Thymus (tissue), 14 donors: ENCODE results near the gene GAMT. TPM values are rescaled to one million over a fixed set of nuclear protein-coding genes. Genes with fewer than 3 reads are reported as not detected.

Source experiments
- DNase-seq, 9 donors: peaks; one replicate each; pipeline ENCODE4 v3.0.0-alpha.2; 2013; ENCODE audit warnings: low spot score in 9 of 9, low read depth in 6 of 9, missing footprints in 1 of 9
- H3K27ac ChIP-seq, 2 donors: one replicate each; pipeline ENCODE4 v1.5.1; 2013; ENCODE audit warnings: control low read depth in 1 of 2, low read depth in 1 of 2, low read length in 1 of 2, mild to moderate bottlenecking in 1 of 2, moderate library complexity in 1 of 2
- H3K27me3 ChIP-seq, 2 donors: one replicate each; pipeline ENCODE4 v1.5.1; 2013; ENCODE audit warnings: low read length in 1 of 2; ENCODE audit not compliant: control insufficient read depth in 2 of 2, insufficient read depth in 1 of 2
- H3K36me3 ChIP-seq, 2 donors: one replicate each; pipeline ENCODE4 v1.5.1; 2013; ENCODE audit warnings: low read length in 1 of 2, mild to moderate bottlenecking in 1 of 2, moderate library complexity in 1 of 2; ENCODE audit not compliant: control insufficient read depth in 2 of 2, insufficient read depth in 2 of 2
- H3K4me1 ChIP-seq, 2 donors: one replicate each; pipeline ENCODE4 v1.5.1; 2013; ENCODE audit warnings: low read length in 2 of 2; ENCODE audit not compliant: control insufficient read depth in 2 of 2, insufficient read depth in 2 of 2
- H3K4me3 ChIP-seq, 2 donors: one replicate each; pipeline ENCODE4 v1.5.1; 2013; ENCODE audit warnings: low read length in 2 of 2, control low read depth in 1 of 2, mild to moderate bottlenecking in 1 of 2
- H3K9me3 ChIP-seq, 2 donors: one replicate each; pipeline ENCODE4 v1.5.1; 2013; ENCODE audit warnings: low read length in 1 of 2, mild to moderate bottlenecking in 1 of 2; ENCODE audit not compliant: control insufficient read depth in 2 of 2, insufficient read depth in 1 of 2
- WGBS: extraction: QIAGEN DNeasy Blood & Tissue Kit; methylation state at CpG from one replicate; pipeline ENCODE4 v1.1.7; 2013; 5-methylcytosine and 5-hydroxymethylcytosine counted together
- long read RNA-seq, 10 donors: transcript quantifications; one replicate each; lab custom pipeline, GENCODE V29; 2026
- polyA plus RNA-seq: library from polyadenylated mRNA; stranded (reverse); fragments of 200-250 nt; gene quantifications from one replicate; pipeline ENCODE4 v1.2.3, GENCODE V29; 2013
- total RNA-seq: library from RNA; stranded (reverse); fragments of 120-200 nt; gene quantifications from one replicate; pipeline ENCODE4 v1.2.4, GENCODE V29; 2013
- donor health status: healthy.

Gene GAMT
- 27.7 TPM for total RNA-seq
- 19.1 TPM for polyA plus RNA-seq
- long read RNA-seq, donor 1, partial matches to known transcripts, result 165 of 174 reads
- long read RNA-seq, donor 1, other reads (novel, unspliced or antisense), result 6 of 174 reads
- long read RNA-seq, donor 2, transcript GAMT-201 (6 exons, 1,121 nt), result major isoform, 51 of 2,521 reads
- long read RNA-seq, donor 2, partial matches to known transcripts, result 1,702 of 2,521 reads
- long read RNA-seq, donor 2, other reads (novel, unspliced or antisense), result 764 of 2,521 reads
- long read RNA-seq, donor 3, transcript GAMT-201 (6 exons, 1,121 nt), result major isoform, 13 of 1,218 reads
- long read RNA-seq, donor 3, partial matches to known transcripts, result 1,045 of 1,218 reads
- long read RNA-seq, donor 3, other reads (novel, unspliced or antisense), result 158 of 1,218 reads
- long read RNA-seq, donor 4, transcript GAMT-201 (6 exons, 1,121 nt), result major isoform, 9 of 70 reads
- long read RNA-seq, donor 4, partial matches to known transcripts, result 51 of 70 reads
- long read RNA-seq, donor 4, other reads (novel, unspliced or antisense), result 5 of 70 reads
- long read RNA-seq, donor 5, transcript GAMT-201 (6 exons, 1,121 nt), result major isoform, 37 of 2,244 reads
- long read RNA-seq, donor 5, partial matches to known transcripts, result 1,897 of 2,244 reads
- long read RNA-seq, donor 5, other reads (novel, unspliced or antisense), result 309 of 2,244 reads
- long read RNA-seq, donor 6, transcript GAMT-201 (6 exons, 1,121 nt), result major isoform, 22 of 25 reads
- long read RNA-seq, donor 6, partial matches to known transcripts, result 0 of 25 reads
- long read RNA-seq, donor 6, other reads (novel, unspliced or antisense), result 0 of 25 reads
- long read RNA-seq, donor 7, transcript GAMT-201 (6 exons, 1,121 nt), result major isoform, 17 of 2,204 reads
- long read RNA-seq, donor 7, partial matches to known transcripts, result 1,961 of 2,204 reads
- long read RNA-seq, donor 7, other reads (novel, unspliced or antisense), result 225 of 2,204 reads
- long read RNA-seq, donor 8, transcript GAMT-201 (6 exons, 1,121 nt), result major isoform, 8 of 415 reads
- long read RNA-seq, donor 8, partial matches to known transcripts, result 357 of 415 reads
- long read RNA-seq, donor 8, other reads (novel, unspliced or antisense), result 50 of 415 reads
- long read RNA-seq, donor 9, transcript GAMT-201 (6 exons, 1,121 nt), result major isoform, 7 of 773 reads
- long read RNA-seq, donor 9, partial matches to known transcripts, result 680 of 773 reads
- long read RNA-seq, donor 9, other reads (novel, unspliced or antisense), result 85 of 773 reads
- long read RNA-seq, donor 10, transcript GAMT-201 (6 exons, 1,121 nt), result major isoform, 15 of 105 reads
- long read RNA-seq, donor 10, transcript GAMT-202 (5 exons, 1,769 nt), result minor isoform, 5 of 105 reads
- long read RNA-seq, donor 10, partial matches to known transcripts, result 85 of 105 reads
- long read RNA-seq, donor 10, other reads (novel, unspliced or antisense), result 0 of 105 reads

GRCh38 chr19:1401138-1401888, at the start of gene GAMT:
Gene GAMT (minus strand): TSS chr19:1401542. CDS start chr19:1401476, 66 bp downstream.
- WGBS, result 2% methylated on average over 87 of the region's 87 CpGs
- Histone ChIP-seq H3K27ac (peak within 1 kb of the TSS in 1 of 2 donors; percentile 40), H3K9me3 (peaks cover 0 to 8% of the 10 kb centered on the region in 2 donors), H3K36me3 (no peaks in the 10 kb centered on the region), H3K27me3 (peaks cover 15 to 24% of the 10 kb centered on the region in 2 donors), H3K4me1 (peaks cover 8 to 31% of the 10 kb centered on the region in 2 donors), H3K4me3 (peak within 1 kb of the TSS; percentile 40 to 76)
- peak in 5 of 9 donors; percentile 23 to 75 (median 60) for DNase-seq

GRCh38 chr19:1449467-1450442, 48.4 kb upstream of the GAMT start, which contains the start of gene APC2:
Gene APC2 (plus strand): TSS chr19:1450121. CDS start chr19:1453002, 2,881 bp downstream.
- H3K27me3 ChIP-seq, result peaks cover 83 to 100% of the 10 kb centered on the region in 2 donors
- peaks cover under 1 to 9% of the 10 kb centered on the region in 2 donors for H3K4me1 ChIP-seq
- DNase-seq, result peak in 1 of 9 donors; percentile 31
- H3K27ac ChIP-seq, result no peak within 1 kb of the TSS
- H3K36me3 ChIP-seq, result no peaks in the 10 kb centered on the region
- H3K9me3 ChIP-seq, result peaks cover 0 to 16% of the 10 kb centered on the region in 2 donors
- H3K4me3 ChIP-seq, result peak within 1 kb of the TSS in 1 of 2 donors; percentile 6
- WGBS, result 6% methylated on average over 74 of the region's 74 CpGs

GRCh38 chr19:1447944-1448343, 46.6 kb upstream of the GAMT start:
- Histone ChIP-seq H3K27me3 (peaks cover 74 to 92% of the 10 kb centered on the region in 2 donors), H3K36me3 (no peaks in the 10 kb centered on the region), H3K4me1 (peaks cover 0 to 7% of the 10 kb centered on the region in 2 donors), H3K9me3 (peaks cover 0 to 19% of the 10 kb centered on the region in 2 donors), H3K4me3 (no peak overlapping the region), H3K27ac (no peak overlapping the region)
- 92% methylated on average over 9 of the region's 9 CpGs for whole genome bisulfite sequencing
- DNase-seq, result no peak

- H3K4me1 ChIP-seq, result peaks cover 0 to 7% of the 10 kb centered on the region in 2 donors
- no peak overlapping the region for H3K27ac ChIP-seq
- H3K36me3 ChIP-seq, result no peaks in the 10 kb centered on the region
- no peak overlapping the region for H3K4me3 ChIP-seq
- 33% methylated on average over 4 of the region's 4 CpGs for WGBS
- peaks cover 0 to 19% of the 10 kb centered on the region in 2 donors for H3K9me3 ChIP-seq
- peaks cover 72 to 87% of the 10 kb centered on the region in 2 donors for H3K27me3 ChIP-seq
- no peak for DNase-seq
These were observed 46.2 kb upstream of the GAMT start for GRCh38 chr19:1447504-1447903.

- H3K27me3 ChIP-seq, result peaks cover 68 to 81% of the 10 kb centered on the region in 2 donors
- H3K27ac ChIP-seq, result no peak overlapping the region
- WGBS, result 5% methylated on average over 62 of the region's 63 CpGs
- H3K36me3 ChIP-seq, result peaks cover 4% of the 10 kb centered on the region in 2 donors
- peaks cover 0 to 19% of the 10 kb centered on the region in 2 donors for H3K9me3 ChIP-seq
- peaks cover 0 to 7% of the 10 kb centered on the region in 2 donors for H3K4me1 ChIP-seq
- H3K4me3 ChIP-seq, result no peak overlapping the region
- DNase-seq, result peak in 2 of 9 donors; percentile 44 to 47
These were observed 45.6 kb upstream of the GAMT start for GRCh38 chr19:1446713-1447481.

- peaks cover 9 to 12% of the 10 kb centered on the region in 2 donors for H3K36me3 ChIP-seq
- 5% methylated on average over 99 of the region's 99 CpGs for WGBS
- H3K4me1 ChIP-seq, result peaks cover 0 to 7% of the 10 kb centered on the region in 2 donors
- H3K9me3 ChIP-seq, result peaks cover 0 to 19% of the 10 kb centered on the region in 2 donors
- H3K4me3 ChIP-seq, result peak overlapping the region in 1 of 2 donors; percentile 21
- DNase-seq, result no peak
- H3K27me3 ChIP-seq, result peaks cover 60 to 73% of the 10 kb centered on the region in 2 donors
- H3K27ac ChIP-seq, result no peak overlapping the region
These were observed 44.8 kb upstream of the GAMT start for GRCh38 chr19:1445932-1446712.
